Measurements from ENCODE around the gene RREB1. TPM values are rescaled to one million over a fixed set of nuclear protein-coding genes. Genes with fewer than 3 reads are reported as not detected.

The RREB1 gene
- total and polyA plus RNA-seq, 2 experiments from 2014 or later, result 8.5 to 25.5 TPM

- H3K4me3 ChIP-seq, result peak overlapping the region; percentile 98
- H3K27ac Mint-ChIP-seq, result no peak overlapping the region
- H4K20me1 ChIP-seq (replicated peaks; ENCODE audit: insufficient read depth), result peaks cover 51% of the 10 kb centered on the region
These were observed 2.5 kb downstream of the RREB1 start for GRCh38 chr6:7110092-7110792.

GRCh38 chr6:7111095-7111690, 3.4 kb downstream of the RREB1 start:
- no peak for TF ChIP-seq CTCF (conservative IDR thresholded peaks at IDR 0.05; ENCODE audit: low read depth in 2 of 2)
- no peak for TF ChIP-seq JUNB (IDR thresholded peaks at IDR 0.05; ENCODE audit: unreplicated experiment)
- no peak for TF ChIP-seq EZH2 (IDR thresholded peaks at IDR 0.05; ENCODE audit: low read depth, unreplicated experiment)
- no peak for TF ChIP-seq EZH2phosphoT487 (IDR thresholded peaks at IDR 0.05; ENCODE audit: unreplicated experiment)
- no peak for TF ChIP-seq ZNF114 (CRISPR knock-in tag; IDR thresholded peaks at IDR 0.05)
- TF ChIP-seq STAT1 (IDR thresholded peaks at IDR 0.05; ENCODE audit: unreplicated experiment), result no peak
- no peak for TF ChIP-seq ZNF331 (CRISPR knock-in tag; IDR thresholded peaks at IDR 0.05; ENCODE audit: low read depth)
- TF ChIP-seq POLR2AphosphoS5 (IDR thresholded peaks at IDR 0.05; ENCODE audit: low read depth), result no peak
- TF ChIP-seq REST (IDR thresholded peaks at IDR 0.05; ENCODE audit: unreplicated experiment), result no peak
- TF ChIP-seq CREB1 (CRISPR knock-in tag; IDR thresholded peaks at IDR 0.05; ENCODE audit: low read depth), result no peak

More at GRCh38 chr6:7110092-7110792, 2.5 kb downstream of the RREB1 start:
- peak; percentile 57; the same call in 1 of the 2 replicates for TF ChIP-seq NANOG (IDR thresholded peaks at IDR 0.05; ENCODE audit: borderline replicate concordance)
- TF ChIP-seq JUNB (IDR thresholded peaks at IDR 0.05; ENCODE audit: unreplicated experiment), result no peak
- no peak for TF ChIP-seq CTCF (conservative IDR thresholded peaks at IDR 0.05; ENCODE audit: low read depth in 2 of 2)
- H3K27ac ChIP-seq (ENCODE audit: low read depth), result no peak overlapping the region
- Mint-ChIP-seq H3K9me3 (no peaks in the 10 kb centered on the region; the same call in 2 of the 3 replicates), H3K4me3 (peak overlapping the region; percentile 83), H3K4me1 (peaks cover 63% of the 10 kb centered on the region), H3K36me3 (ENCODE audit: low read depth) (no peaks in the 10 kb centered on the region; the same call in 2 of the 3 replicates), H3K27me3 (ENCODE audit: insufficient read depth, low read depth, poor library complexity) (peaks cover 24% of the 10 kb centered on the region)
- 0 out of 2 replicates have a peak, but pooled peaks cover 4% of the 10 kb centered on the region for H3F3A ChIP-seq (replicated peaks; ENCODE audit: low read depth)
- peak; percentile 44 for DNase-seq (ENCODE audit: low spot score)
- H3K4me1 ChIP-seq (ENCODE audit: insufficient read depth), result peaks cover 60% of the 10 kb centered on the region
- H3K79me2 ChIP-seq (replicated peaks; ENCODE audit: insufficient read depth), result peaks cover 58% of the 10 kb centered on the region
- no peak overlapping the region for H2AFZ ChIP-seq
- H3K4me2 ChIP-seq, result peak overlapping the region; percentile 96
- no peaks in the 10 kb centered on the region for H3K9me2 ChIP-seq (ENCODE audit: insufficient read depth)
- no peak for ATAC-seq
- H3K36me3 ChIP-seq (ENCODE audit: insufficient read depth), result no peaks in the 10 kb centered on the region
- peaks cover 66% of the 10 kb centered on the region for H3K27me3 ChIP-seq (ENCODE audit: insufficient read depth)

More at GRCh38 chr6:7111095-7111690, 3.4 kb downstream of the RREB1 start:
- DNase-seq (ENCODE audit: low spot score) (no peak), ATAC-seq (no peak)
- H3K79me2 ChIP-seq (replicated peaks; ENCODE audit: insufficient read depth), result peaks cover 65% of the 10 kb centered on the region
- H2AFZ ChIP-seq, result no peak overlapping the region
- no peaks in the 10 kb centered on the region for H3K9me2 ChIP-seq (ENCODE audit: insufficient read depth)
- H3K27me3 Mint-ChIP-seq (ENCODE audit: insufficient read depth, low read depth, poor library complexity), result peaks cover 21% of the 10 kb centered on the region
- peaks cover 67% of the 10 kb centered on the region for H3K4me1 Mint-ChIP-seq
- no peaks in the 10 kb centered on the region; the same call in 2 of the 3 replicates for H3K36me3 Mint-ChIP-seq (ENCODE audit: low read depth)
- no peaks in the 10 kb centered on the region; the same call in 2 of the 3 replicates for H3K9me3 Mint-ChIP-seq
- H3K4me1 ChIP-seq (ENCODE audit: insufficient read depth), result peaks cover 61% of the 10 kb centered on the region
- H3K36me3 ChIP-seq (ENCODE audit: insufficient read depth), result no peaks in the 10 kb centered on the region
- no peak overlapping the region; the same call in 2 of the 3 replicates for H3K4me3 Mint-ChIP-seq
- H4K20me1 ChIP-seq (replicated peaks; ENCODE audit: insufficient read depth), result peaks cover 53% of the 10 kb centered on the region
- 0 out of 2 replicates have a peak, but pooled peaks cover 4% of the 10 kb centered on the region for H3F3A ChIP-seq (replicated peaks; ENCODE audit: low read depth)
- peak overlapping the region; percentile 96 for H3K4me2 ChIP-seq
- no peak overlapping the region for H3K27ac Mint-ChIP-seq
- H3K27me3 ChIP-seq (ENCODE audit: insufficient read depth), result peaks cover 57% of the 10 kb centered on the region
- no peak overlapping the region for H3K27ac ChIP-seq (ENCODE audit: low read depth)
- no peak overlapping the region for H3K4me3 ChIP-seq

Data from GM23338 (cell line).